GM04503 (cell line): ENCODE results near the gene SDHAF1.
"Not testable (repeated sequence)": the region's sequence is repeated elsewhere in the genome, so short reads cannot be mapped to it uniquely, and the experiment has no call there.

Experiments
- DNase-seq: peaks from one replicate; pipeline ENCODE4 v3.0.0-alpha.2; 2012; ENCODE audit warnings: low read depth

SDHAF1 gene

DNA sequence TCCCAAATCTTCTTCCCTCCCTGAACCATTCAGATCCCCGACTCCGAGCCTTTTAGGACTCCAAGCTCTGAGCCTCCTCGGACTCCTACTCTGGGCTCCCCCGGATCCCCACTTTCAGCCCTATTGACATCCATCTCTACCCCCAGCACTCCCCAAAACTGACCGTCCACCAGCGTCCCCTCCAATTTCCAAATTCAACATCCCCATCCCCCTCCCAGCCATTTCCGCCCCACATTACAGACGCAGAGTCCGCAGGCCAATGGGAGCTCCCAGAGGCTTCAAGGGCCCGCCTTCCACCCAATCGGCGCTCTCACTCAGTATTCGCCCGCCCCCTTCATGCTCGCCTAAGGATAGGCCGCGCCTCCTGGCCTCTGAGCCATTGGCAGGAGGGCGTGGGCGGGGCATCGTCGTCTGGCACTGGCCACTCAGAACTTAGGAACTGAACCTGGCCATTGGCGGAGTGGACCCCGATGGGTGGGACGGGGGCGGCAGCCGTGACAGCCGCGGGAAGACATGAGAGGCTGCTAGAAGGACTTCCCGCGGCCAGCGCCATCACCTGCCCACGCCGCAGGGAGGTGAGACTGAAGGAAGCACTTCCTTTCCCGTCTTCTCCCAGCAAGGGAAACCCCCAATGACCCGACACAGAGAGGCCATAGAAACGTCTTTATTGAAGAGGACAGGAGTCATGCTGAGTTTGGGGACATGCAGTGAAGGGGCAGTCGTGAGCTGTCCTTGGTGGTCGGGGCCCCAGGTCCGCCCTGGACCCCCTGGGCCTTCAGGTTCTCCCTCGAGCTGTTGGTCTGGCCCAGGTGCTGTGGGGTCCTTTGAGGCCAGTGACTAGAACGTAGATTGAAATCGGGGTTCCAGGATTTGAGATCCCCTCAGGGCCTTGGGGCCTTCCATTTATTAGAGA is 19.3 kb downstream of the SDHAF1 start, which contains the start of gene ALKBH6:
ALKBH6 (minus strand) TSS at position 202 of the 913 bp plus-strand sequence. CDS start 816 bp downstream, outside the sequence.
- peak; percentile 84 for DNase-seq

DNA sequence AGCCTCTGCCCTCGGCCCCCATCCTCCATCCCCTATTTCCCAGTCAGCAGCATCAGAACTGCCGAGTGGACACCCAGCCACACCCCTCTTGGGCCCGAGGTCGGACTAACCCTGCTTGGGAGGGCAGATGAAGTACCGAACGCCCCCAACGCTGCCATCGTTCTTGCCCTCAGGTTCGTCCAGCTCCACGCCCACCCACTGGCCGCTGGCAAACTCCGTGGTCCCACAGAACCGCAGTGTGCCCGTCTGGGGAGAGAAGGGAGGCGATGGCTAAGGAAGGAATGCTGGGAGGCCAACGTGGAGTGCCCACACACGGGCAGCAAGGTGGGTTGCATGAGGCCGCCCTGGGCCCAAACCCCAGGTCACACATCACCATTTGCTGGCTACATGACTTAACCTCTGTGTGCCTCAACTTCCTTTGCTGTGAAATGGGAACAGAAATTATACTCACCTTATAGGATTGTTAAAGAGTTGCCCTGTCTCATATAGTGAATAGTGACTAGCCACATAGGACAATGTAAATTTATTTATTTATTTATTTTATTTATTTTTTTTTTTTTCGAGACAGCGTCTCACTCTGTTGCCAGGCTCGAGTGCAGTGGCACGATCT is 24.2 kb downstream of the SDHAF1 start:
- DNase-seq = no peak

DNA sequence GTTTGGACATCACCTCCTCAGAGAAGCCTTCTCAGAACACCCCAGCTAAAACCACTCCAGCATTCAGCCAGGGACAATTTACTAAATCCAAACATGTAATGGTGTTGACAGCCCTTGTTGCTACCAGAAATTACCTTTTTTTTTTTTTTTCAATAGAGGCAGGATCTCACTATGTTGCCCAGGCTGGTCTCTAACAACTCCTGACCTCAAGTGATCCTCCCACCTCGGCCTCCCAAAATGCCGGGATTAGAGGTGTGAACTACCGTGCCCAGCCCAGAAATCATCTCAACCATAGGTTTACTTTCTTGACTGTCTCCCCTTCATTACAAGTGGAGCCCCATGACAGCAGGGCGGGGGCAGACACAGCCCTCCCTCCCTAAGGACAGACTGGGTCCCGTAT is 28.4 kb downstream of the SDHAF1 start:
- DNase-seq = no peak

DNA sequence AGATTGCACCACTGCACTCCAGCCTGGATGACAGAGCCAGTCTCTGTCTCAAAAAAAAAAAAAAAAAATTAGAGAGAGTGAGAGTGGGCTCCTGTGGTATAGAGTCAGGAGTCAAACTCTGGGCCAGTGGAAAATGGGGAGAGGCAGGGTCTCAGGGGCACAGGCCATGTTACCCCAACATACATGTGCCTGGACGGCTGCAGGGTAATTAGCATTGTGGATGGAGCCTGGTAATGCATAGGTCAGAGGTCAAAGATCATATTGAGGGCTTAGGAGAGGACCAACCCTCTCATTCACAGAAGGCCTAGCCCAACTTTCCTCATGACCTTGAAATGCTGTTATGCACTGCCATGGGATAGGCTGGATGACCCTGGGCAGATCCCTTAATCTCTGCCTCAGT is 30.6 kb downstream of the SDHAF1 start:
- no peak for DNase-seq

DNA sequence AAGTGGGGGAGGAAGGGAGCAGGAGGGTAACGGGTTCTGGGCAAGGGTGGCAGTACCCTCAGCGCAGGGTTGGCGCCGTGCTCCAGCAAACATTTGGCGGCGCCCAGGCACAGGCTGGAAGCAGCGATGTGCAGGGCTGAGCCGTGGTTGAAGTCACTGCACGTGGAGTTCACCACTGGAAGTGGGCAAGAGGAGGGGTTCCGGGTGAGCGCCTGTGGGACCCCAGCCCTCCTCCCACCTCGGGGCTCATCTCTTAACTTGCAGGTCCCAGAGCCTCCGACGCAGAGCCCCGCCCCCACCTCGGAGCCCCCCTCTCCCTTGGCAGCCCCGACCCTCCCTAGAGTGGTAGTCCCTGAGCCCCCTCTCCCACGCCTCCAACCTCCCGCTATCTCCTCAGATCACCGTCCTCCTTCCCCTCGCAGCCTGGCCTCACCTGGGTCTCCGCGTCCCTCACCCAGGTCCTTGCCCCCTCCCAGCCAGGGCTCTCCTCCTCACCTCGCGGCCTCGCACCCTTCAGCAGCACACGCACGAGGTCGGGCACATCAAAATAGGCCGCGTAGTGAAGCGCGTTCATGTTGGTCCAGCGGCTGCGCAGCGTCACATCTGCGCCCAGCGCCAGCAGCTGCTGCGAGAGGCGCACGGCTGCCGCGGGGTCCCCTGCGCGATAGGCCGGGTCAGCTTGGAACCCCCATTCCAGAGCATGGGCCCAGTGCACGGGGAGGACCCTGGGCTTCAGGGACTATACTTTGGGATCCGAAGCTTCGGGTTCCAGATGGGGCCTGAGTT is 31.3 kb downstream of the SDHAF1 start:
- DNase-seq = no peak

DNA sequence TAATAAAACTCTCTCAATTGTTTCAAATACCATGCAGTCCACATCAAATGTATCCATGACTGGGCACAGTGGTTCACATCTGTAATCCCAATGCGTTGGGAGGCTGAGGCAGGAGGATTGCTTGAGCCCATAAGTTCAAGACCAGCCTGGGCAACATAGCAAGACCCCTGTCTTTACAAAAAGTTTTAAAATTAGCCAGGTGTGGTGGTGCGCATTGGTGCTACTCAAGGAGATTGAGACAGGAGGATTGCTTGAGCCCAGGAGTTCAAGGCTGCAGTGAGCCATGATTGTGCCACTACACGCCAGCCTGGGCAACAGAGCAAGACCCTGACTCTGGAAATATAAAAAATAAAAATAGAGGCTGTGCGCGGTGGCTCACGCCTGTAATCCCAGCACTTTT is 32.7 kb downstream of the SDHAF1 start:
- no peak for DNase-seq

DNA sequence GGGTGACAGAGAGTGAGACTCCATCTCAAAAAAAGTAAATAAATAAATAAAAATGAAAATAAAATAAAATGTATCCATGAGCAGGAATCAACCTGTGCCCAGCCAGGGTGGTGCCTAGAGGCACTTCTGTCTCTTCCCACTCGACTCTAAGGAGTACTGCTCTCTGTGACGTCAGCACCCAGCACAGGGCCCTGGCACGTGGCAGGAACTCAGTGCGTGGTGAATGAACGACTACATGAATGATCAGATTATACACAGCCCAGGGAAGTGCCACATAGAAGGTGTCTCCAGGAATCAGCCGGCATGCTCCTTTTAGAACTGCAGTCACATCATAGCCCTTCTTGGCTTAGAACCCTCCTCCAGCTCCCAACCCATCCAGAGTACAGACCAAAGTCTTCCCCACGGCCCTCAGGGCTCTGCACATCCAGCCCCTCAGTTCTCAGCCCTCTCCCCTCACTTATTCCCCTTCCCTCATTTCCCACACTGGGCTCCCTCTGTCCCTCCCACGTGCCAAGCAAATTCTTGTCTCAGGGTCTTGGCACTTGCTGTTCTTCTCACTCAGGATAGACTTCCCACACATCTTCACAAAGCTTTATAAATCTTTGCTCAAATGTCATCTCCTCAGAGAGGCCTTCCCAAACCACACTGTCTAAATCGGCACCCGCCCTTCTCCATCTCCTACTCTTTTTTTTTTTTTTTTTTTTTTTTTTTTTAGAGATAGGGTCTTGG is 33.5 kb downstream of the SDHAF1 start:
- no peak for DNase-seq

DNA sequence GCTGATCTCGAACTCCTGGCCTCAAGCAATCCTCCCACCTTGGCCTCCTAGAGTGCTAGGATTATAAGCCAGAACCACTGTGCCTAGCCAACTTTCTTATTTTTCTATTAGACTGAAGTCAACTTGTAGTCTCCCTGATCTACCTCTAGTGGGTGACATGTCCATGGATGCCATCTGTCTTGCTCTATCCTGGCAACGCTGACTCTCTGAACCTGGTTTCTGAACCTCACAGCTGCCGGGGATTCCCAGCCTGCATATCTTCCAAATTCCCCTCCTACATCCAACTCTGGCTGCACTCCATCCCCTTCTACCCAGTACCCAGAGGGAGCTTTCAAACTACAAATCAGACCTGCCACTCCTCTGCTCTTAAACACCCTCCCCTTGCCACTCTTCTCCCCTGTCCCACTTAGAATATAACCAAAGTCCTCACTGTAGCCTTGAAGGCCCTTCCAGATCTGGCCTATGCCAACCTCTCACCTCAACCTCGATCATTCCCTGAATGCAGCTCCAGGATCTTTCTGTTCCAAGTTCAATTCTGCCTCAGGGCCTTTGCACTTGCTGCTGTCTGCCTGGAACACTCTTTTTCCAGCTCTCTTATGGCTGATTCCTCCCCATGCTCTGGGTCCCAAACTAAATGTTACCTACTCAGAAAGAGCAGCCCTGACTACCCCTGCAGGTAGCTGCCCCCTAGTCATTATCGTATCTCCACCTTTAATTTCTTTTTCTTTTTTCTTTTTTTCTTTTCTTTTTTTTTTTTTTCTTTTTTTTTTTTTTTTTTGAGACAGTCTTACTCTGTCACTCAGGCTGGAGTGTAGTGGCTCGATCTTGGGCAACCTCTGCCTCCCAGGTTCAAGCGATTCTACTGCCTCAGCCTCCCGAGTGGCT is 35.5 kb downstream of the SDHAF1 start:
- DNase-seq = no peak

DNA sequence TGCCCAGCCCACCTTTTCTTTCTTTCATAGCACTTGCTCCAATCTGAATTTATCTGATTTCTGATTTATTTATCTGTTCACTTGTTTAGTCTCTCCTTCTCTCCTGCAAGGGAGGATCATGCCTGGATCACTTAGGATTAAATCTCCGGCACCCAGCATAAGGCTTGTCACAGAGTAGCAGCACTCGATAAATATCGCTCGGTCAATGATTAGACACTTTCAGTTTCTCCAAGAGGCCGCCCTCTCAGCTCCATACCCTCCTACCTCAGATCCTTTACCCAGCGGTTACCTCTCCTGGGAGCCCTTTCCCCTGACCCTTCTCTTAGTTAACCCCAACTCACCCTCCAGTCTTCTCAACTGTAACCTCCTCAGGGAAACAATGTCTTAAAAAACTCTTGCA is 36.3 kb downstream of the SDHAF1 start:
- DNase-seq = no peak

DNA sequence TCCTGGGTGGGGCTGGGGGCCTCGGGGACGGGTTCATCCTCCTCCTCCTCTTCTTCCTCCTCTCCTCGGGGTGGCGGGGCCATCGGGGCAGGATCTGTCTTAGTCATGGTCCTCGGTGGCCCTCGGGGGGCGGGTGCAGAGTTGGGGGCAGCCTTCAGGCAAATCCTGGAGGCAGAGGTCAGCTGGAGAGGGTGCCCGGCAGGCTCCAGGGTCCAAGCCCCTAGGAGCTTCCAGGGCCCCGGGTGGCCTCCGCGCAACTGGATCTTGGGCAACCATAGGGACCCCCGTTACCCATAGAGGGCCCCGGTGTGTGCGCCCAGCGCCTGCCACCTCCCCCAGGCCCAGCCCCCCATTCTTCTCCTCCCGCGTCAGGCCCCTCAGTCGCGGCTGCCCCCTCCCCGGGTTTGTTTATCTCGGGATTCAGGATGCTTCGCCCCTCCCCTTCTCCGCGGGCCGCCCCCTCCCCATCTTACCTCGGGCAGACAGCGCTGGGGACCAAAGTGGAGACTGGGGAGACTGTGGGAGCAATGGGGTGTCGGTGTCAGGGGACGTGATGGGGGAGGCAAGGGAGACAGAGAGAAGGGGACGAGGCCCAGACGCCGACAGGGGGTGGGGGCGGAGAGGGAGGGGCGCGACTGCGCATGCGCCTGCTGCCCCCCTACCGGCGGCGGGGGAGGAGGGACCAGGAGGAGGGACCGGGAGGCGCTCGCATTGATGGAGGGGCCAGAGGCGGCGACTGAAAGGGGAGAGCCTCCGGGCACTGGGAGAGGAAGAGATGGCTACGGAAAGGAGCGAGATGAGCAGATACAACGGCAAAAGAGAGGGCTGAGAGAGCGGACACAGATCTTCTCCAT is 37.5 kb downstream of the SDHAF1 start, which contains the start of gene CLIP3:
CLIP3 (minus strand) TSS at position 623 of the 854 bp plus-strand sequence; CDS start at position 107, 516 bp downstream.
- no peak for DNase-seq

DNA sequence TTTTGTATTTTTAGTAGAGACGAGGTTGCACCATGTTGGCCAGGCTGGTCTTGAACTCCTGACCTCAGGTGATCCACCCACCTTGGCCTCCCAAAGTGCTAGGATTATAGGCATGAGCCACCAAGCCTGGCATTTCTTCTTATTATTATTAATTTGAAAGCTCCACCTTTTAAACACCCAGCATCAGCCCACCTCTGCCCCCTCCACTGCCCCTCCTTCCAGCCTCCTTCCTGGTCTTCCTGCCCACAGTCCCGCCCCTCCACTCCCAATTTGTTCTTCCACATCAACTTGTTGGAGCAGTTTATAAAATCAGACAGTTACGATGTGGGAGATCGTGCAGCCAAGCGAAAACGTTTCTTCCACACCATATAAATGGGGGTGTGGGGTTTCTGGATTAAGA is 45.5 kb downstream of the SDHAF1 start:
- no peak for DNase-seq

DNA sequence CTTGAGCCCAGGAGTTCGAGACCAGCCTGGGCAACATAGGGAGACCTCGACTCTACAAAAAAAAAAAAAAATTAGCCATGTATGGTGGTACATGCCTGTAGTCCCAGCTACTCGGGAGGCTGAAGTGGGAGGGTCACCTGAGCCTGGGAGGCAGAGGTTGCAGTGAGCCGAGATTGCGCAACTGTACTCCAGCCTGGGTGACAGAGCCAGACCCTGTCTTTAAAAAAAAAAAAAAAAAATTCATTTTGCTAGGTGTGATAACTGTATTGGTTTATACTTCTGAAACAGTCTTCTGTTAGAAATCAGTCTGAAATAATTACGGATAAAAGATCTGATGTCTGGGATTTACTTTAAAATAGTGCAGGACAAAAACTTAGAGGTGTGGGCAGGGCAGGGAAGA is 46.1 kb downstream of the SDHAF1 start:
- not testable (repeated sequence) for DNase-seq

DNA sequence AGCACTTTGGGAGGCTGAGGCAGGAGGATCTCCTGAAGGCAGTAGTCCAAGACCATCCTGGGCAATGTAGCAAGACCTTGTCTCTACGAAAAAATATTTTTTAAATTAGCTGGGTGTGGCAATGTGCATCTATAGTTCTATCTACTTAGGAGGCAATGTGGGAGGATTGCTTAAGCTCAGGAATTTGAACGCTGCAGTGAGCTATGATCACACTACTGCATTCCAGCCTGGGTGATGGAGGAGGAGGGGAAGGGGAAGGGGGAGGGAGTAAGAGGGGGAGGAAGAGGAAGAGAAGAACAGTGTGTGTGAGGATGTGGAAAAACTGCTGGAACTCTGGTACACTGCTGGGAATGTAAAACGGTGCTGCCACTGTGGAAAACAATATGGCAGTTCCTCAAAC is 46.8 kb downstream of the SDHAF1 start:
- peak; percentile 81 for DNase-seq

DNA sequence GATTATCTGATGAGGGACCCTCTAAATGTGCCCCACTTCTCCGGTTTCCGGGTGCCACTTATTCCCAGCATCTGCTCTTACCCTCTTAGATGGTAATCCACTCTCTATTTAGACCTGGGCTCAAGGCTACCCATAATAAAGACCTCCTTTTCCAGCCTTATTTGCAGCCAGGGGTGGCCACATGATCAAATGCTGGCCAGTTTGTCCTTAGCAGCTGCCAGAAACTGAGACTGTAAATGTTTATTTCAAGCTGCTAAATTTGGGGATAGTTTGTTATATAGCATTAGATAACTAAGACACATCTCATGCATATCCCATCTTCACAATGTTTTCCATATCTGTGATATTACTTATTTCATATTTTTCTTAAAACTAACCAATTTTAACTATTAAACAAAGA is 49.0 kb downstream of the SDHAF1 start:
- no peak for DNase-seq
